A549 treated with RU486 at 1 μM for 4 hours (cell line): ENCODE results near the gene FN1. TPM values are rescaled to one million over a fixed set of nuclear protein-coding genes. Genes with fewer than 3 reads are reported as not detected.

Experiments used
- total RNA-seq: library from RNA; stranded (reverse); fragments of 200-300 nt; extraction: Qiagen RNA extraction; gene quantifications from 5 replicates; pipeline ENCODE4 v1.2.3, GENCODE V29; 2022; ENCODE audit warnings: low read depth

Gene FN1
- 153 to 242 TPM (median 177 TPM) in 5 replicates for total RNA-seq

GRCh38 chr2:215435870-215436704, at the start of gene FN1:
Gene FN1, minus strand, starts transcription at chr2:215436068. Its CDS starts 266 bp downstream, at chr2:215435802.

GRCh38 chr2:215311625-215312396, 124.1 kb downstream of the FN1 start, which contains the start of gene ATIC:
Gene ATIC, plus strand, starts transcription at chr2:215312059. Its CDS starts 84 bp downstream, at chr2:215312143.

Other genes starting within 250 kb of the FN1 start
- gene ATIC, start 124.0 kb downstream of the FN1 start, total RNA-seq: 207 to 234 TPM (median 213 TPM) in 5 replicates